ENCODE measurements around the gene PSORS1C2.
"Not testable (repeated sequence)": the region's sequence is repeated elsewhere in the genome, so short reads cannot be mapped to it uniquely, and the experiment has no call there.

Gene PSORS1C2

DNA sequence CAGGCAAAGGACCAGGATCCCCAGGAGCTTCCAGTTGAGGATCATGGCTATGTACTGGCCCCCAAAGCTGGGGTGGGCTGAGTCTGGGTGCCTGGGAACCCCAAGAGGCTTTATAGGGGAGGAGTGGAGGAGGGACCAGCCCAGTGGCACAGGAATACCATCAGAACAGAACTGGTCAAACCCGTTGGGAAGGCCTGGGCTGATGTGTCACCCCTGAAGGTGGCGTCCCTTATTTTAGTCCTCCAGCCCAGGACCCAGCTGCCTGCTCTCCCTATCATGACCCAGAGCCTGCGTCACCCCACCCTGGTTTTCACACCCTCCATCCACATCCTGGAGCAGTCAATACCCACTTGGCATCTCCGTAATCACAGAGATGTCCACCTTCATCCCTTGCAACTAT lies at the start of gene PSORS1C2:
PSORS1C2 (minus strand) TSS at position 85 of the 400 bp plus-strand sequence; CDS start at position 45, 40 bp downstream.
- no peak for DNase-seq (ENCODE audit: low read depth)

DNA sequence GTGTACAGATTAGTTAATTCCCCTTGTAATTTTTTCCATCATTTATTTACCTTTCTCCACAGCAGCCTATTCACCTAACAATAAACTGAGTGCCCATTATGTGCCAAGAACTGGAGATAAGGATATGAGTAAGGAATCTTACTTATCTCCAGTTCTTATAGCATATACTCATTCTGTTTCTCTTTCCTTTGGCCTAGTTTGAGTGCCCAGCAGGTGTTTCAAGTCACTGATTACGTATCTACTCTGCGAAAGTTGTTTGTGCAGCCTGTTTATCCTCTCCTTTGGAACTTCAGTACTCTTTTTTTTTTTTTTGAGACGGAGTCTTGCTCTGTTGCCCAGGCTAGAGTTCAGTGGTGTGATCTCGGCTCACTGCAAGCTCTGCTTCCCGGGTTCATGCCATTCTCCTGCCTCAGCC lies 48.9 kb upstream of the PSORS1C2 start:
- no peak for DNase-seq (ENCODE audit: low read depth)

DNA sequence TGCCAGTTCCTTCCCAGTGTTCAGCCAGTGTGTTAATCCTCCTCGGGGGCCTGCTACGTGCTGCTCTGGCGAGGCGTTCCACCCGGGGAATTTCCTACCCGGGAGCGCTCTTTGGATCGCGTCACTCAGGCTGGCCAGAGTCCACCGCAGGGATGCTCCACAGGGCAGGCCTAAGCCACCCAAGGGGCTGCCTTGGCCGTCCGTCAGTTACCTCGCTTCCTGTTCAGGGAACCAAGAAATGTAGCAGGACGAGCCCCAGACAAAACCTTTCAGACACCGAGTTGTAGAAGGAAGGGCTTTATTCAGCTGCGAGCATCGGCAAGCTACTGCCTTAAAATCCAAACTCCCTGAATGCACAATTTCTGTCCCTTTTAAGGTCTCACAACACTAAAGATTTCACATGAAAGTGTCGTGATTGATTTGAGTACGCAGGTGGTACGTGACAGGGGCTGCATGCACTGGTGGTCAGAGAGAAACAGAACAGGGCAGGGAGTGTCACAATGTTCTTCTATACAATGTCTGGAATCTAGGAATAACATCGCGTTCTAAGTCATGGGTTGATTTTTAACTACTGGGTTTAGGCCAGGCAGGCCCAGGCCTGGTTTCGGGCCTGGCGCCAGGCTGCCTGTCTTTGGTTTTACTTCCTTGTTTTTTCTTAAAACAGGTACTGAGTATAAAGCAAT lies 47.3 kb upstream of the PSORS1C2 start:
- DNase-seq (ENCODE audit: low read depth): no peak

DNA sequence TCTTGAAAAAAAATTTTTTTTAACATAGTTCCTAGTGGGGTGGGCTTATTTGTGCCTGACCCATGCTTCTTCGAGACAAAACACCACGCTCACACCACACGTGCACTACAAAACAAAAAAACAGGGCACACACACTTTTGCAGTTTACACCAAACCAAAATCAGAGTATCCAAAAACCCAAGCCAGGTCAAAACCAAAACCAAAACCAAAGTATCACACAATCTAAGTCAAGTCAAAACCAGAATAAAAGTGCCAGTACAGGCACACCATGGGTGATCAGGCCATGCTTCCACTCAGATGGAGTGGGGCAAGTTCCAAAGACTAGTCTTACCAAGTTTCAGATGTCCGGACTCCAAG lies 46.8 kb upstream of the PSORS1C2 start:
- DNase-seq (ENCODE audit: low read depth): not testable (repeated sequence)

DNA sequence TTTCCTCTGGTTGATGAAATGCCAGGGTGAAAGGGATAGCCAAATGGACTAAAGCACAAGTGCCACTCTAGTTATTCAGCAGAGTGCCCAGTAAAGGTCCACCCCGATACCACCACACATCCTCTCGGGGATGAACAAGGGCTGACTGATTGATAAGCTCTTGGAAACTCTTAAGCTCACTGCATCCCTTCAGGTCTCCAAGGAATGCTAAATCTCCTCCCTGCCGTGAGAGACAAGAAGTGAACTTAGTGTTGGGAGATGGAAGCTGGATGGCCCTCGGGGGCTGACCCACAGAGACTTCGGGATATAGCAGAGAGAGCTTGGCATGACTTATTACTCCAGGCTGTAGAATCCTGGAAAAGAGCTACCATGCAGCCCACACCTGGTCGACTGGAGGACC lies 45.0 kb upstream of the PSORS1C2 start:
- DNase-seq (ENCODE audit: low read depth): not testable (repeated sequence)

DNA sequence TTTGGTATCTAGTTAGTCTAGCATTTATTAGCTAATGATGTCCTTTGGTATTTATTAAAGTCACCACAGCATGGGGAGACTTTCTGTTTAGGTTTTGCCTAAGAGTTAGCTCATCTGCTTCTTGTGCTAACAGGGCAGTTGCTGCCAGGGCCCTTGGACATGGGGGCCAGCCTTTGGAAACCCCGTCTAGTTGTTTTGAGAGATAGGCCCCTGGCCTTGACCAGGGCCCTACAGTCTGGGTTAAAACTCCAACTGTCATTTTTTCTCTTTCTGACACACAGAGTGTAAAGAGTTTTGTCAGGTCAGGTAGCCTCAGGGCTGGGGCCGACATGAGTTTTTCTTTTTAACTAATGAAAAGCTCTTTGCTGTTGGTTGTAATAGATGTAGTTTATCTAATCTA lies 44.4 kb upstream of the PSORS1C2 start:
- DNase-seq (ENCODE audit: low read depth): not testable (repeated sequence)

DNA sequence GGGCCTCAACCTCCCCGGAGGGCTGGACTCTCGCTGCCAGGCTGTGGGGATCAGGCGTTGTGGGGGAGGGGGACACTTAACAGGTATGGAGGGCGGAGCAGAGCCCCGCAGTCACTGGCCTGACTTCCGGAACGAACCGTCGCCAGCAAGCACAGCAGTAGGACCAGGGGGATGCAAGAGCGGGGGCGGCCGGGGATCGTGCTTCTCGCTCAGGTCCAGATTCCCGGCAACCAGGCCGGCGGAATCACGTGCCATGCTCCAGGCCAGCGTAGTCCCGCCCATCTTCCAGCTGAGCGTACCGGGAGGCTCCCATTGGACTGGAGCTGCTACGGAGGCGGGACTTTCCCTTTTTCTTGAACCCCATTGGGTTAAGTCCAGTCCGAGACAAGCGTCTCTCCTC lies 41.6 kb upstream of the PSORS1C2 start:
- peak; percentile 48 for DNase-seq (ENCODE audit: low read depth)

DNA sequence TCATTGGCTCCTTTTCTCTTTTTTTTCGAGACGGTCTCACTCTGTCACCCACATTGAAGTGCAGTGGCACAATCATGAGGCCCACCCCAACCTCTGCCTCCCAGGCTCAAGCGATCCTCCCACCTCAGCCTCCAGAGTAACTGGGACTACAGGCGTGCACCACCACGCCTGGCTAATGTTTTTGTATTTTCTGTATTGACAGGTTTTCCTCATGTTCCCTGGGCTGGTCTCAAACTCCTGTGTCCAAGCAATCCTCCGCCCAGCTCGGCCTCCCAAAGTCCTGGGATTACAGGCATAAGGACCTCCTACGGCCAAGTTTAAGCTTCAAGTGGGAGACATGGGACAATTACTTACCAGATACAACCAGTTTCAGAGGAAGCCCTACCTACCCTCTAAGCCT lies 41.0 kb upstream of the PSORS1C2 start:
- no peak for DNase-seq (ENCODE audit: low read depth)

DNA sequence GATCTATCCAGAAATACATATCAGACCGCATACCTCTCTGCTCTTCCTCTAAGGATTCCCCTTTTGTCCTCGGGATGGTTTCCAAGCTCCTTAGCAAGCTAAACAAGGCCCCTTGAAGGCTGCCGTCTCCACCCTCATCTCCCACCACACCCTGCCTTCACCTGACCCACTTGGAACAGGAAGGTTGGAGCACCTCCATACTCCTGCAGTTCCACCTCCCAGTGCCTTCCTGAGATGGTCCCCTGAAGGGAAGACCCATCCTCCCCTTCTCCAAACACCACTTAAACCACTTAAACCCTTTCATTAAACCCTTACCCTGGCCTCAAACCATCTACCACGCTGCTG lies 40.1 kb upstream of the PSORS1C2 start:
- DNase-seq (ENCODE audit: low read depth): no peak

DNA sequence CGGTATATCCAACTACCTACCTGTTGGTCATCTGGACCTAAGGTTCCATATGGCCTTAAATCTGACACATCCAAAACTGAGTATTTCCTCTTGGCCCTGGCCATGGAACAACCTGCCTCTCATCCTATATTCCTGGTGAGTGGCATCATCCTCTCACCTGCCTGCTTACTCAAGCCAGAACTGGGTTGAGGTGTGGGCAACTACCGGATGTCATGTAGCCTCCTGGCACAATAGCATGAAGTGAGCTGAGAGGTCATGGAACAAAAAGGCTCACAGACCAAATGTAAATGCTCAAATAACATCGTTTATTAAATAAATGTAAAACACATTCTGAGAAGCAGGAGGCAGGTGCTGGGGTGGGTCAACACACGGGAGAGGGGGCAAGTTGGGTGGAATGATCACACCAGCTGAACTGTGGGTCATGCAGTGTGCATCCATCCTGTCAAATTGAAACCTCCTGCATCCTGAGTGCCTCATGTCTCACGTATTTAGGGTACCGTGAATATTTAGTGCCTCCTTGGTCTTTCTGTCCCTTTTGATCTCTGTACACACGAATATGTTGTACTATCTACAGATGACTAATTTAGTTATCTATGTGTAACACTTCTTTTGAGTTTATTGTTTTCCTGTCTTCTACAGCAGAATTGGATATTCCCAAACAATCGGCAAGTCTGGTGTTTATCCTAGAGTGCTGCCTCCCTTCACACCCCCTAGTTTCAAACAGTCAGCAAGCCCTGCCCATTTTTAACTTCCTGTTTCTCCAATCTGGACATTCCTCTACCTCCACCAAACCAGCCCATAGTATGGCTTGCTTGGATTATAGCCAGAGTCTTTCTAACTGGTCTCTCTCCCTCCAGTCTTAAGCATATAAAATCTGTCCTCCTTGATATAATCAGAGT lies 39.5 kb upstream of the PSORS1C2 start:
- no peak for DNase-seq (ENCODE audit: low read depth)

DNA sequence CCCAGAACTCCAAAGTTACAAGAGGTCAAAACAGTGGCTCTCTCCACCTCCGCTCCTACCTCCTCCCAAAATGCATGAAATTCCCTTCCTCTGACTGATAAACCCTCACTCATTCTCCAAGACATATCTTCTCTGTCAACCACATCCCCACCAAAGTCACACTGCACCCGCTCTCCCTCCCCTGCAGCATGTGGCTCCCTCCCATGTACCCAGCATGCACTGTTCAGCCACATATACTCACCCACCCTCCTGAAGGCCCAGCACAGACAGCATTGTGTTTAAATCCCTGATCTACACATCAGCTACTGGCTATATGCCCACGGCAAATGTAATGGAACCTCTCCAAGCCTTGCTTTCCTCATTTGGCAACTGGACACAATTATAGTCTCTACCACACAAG lies 37.1 kb upstream of the PSORS1C2 start:
- no peak for DNase-seq (ENCODE audit: low read depth)

DNA sequence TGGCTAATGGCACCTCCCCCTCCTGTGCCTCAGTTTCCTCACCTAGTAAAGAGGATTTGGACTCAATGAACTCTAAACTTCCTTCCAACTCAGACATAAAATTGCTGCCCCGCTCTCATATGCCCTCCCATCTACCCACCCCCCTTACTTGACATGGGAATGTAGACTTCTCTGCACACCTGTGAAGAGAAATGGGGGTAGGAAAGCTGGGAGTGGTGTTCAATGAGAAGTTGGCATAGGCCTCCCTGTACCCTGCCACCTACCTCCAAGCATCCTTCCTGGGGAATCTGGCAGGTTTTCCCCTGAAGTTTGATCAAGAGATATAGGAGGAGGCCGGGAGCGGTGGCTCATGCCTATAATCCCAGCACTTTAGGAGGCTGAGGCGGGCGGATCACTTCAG lies 35.5 kb upstream of the PSORS1C2 start:
- DNase-seq (ENCODE audit: low read depth): no peak

DNA sequence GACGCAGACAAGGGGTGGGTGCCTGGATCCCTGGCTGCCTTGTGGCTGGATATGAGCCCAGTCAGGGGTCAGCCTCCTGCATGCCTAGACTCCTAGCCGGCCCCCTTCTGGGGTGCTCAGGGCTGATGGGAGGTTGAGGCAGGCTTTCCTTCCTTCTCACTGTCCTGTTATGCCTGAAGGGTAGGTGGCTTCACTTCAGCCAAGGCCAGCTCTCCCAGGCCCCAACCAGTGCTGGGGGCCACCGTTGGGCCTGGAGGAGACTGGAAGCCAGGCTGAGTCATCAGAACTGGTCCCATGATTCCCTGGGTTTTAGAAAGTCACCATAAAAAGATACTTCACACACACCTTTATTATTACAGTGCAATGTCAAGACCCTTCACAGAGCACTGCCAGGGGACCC lies 34.5 kb upstream of the PSORS1C2 start:
- no peak for DNase-seq (ENCODE audit: low read depth)

DNA sequence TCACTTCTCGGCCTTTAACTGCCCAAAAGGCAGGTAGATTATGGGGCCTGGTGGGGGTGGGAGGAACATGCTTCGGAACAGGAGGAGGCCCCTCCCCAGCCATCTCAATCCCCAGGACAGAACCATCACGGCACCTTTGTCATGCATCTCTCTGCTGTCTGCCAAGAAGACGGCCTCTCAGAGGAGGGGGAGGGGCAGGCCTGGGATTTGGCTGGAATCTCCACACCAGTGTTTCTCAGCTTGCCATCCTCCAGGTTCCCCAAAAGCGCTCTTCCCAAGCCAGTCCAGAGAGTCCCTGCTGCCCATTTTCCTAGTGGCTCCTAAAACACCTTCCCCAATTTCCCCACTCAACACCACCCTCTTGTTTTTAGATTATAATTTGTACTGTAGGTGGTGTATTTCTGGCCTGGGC lies 34.1 kb upstream of the PSORS1C2 start:
- no peak for DNase-seq (ENCODE audit: low read depth)

DNA sequence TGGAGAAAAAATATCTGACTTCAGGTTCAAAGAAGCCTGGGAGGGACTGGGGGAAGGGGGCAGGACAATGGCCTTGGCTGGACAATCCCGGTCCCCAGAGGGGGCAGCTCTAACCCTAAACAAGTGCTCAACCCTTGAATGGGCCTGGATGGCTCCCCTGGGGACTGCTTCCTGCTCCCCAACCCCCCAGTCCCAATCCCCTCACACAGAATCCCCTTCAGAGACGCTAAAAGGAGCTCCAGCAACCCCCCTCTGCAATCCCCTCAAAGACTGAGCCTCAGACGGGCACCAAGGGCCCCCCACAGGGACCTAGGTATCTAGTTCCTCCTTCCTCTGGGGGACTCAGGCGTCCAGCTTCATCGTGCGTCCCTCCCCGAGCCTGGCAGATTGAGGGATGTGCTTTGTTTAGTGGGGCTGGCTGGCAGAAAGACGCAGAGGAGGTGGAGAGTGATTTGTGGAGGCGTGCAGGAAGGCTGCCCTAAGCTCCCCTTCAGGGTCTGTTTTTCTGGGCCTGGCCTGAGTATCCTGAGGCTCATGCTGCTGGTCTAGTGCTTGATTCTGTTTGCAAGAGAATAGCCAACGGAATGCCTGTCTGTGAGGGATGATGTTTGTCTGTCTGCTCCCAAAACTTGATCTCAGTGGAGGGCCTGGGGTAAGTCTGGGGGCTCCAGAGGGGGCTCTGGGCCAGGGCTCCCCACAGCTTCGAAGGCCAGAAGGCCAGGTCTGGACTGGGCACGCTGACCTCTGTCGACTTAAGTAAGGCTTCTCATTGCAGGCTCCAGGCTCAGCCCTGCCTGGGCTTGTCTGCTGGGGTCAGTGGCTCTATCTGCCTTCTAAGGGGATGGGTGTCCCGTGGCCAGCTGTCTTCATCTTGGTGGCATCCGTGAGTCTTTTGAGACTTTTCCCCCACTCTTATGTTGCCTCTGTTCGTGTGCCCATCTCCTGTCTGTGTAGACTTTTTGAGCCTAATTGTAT lies 33.4 kb upstream of the PSORS1C2 start:
- no peak for DNase-seq (ENCODE audit: low read depth)

DNA sequence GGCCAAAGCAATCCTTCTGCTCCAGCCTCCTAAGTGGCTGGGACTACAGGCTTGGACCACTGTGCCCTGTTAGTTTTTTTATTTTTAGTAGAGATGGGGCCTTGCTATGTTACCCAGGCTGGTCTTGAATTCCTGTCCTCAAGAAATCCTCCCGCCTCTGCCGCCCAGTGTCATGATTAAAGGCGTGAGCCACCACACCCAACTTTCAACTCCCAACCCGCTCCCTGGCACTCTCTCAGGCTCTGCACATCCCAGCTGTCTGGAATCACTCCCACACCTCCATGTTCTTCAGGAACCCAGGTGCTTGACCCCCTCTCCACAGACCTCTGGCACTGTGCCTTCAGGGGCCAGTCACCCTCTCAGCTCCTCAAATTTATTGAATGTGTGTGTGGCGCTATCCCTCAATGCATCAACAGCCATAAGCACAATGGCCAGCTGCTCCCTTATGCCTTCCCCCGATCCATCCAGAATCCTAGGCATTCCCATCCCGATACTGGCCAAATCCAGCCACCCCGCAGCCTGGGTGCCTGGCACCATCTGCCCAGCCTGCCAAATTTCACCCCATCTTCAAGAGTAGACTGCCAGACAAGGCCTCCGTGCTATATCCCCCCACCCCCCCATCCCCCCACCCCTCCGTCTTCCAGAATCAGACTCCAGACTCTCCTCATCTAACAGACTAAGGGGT lies 32.3 kb upstream of the PSORS1C2 start:
- no peak for DNase-seq (ENCODE audit: low read depth)

DNA sequence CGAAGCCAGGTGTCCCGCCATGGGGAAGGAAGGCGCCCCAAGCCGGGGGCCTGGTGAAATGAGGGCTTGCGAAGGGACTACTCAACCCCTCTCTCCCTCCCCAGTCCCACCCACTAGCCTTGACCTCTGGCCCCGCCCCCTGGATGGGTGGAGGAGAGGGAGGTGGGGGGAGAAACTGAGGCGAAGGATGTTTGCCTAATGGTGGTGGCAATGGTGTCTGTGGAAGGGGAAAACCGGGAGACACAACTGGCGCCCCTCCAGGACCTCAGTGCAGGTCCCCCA lies 31.7 kb upstream of the PSORS1C2 start, which contains the start of gene POU5F1:
POU5F1 (minus strand) TSS at position 83 of the 282 bp plus-strand sequence; CDS start at position 21, 62 bp downstream.
- DNase-seq (ENCODE audit: low read depth): no peak

DNA sequence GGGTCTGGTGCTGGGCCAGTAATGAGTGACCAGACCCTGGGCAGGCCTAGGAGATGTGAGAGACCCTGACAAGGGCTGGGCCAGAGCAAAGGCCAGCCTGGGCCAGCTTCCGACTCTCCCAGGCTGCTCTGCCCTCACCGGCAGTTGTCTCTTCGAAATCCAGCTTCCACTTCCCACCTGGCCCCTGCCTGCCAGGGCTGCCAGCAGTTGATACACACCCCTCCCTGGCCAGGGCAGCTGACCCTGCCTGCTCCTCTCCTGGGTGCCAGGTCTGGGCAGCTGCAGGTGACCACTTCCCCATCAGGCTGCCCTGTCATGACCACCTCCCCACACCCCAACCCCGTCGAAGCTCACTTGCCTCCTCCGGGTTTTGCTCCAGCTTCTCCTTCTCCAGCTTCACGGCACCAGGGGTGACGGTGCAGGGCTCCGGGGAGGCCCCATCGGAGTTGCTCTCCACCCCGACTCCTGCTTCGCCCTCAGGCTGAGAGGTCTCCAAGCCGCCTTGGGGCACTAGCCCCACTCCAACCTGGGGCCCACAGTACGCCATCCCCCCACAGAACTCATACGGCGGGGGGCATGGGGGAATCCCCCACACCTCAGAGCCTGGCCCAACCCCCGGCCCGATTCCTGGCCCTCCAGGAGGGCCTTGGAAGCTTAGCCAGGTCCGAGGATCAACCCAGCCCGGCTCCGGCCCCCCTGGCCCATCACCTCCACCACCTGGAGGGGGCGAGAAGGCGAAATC lies 31.2 kb upstream of the PSORS1C2 start:
- DNase-seq (ENCODE audit: low read depth): not testable (repeated sequence)

DNA sequence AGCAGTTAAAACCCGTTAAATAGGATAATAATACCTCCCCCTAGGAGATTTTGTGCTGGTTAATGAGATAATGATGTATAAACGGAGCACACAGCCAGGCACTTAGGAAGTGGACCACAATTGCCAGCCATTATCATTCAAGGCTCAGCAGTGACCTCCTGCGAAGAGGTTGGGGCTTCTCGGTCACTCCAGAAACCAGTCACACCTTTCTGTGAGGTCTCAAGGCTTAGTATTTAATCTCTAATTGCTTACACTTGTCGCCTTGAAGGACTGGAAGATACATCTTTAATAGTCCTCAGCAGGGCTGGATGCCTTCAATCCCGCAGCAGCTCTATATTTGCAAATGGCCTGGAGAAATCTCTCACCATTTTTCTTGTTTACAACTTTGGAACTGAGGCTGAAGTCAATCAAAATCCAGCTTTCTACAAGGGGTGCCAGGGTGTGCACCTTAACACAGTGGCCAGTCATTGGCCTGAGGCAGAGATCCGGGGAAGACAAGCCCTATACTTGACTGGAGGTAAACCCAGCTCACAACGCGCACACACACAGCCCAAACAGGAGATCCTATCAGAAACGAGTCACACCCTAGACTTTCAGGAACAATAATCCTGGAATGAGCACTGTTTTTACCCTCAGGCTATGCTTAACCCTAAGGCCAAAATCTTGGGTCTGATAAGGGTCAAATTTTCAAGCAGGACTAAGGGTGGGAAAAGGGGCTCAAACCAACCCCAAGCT lies 30.4 kb upstream of the PSORS1C2 start:
- DNase-seq (ENCODE audit: low read depth): no peak

DNA sequence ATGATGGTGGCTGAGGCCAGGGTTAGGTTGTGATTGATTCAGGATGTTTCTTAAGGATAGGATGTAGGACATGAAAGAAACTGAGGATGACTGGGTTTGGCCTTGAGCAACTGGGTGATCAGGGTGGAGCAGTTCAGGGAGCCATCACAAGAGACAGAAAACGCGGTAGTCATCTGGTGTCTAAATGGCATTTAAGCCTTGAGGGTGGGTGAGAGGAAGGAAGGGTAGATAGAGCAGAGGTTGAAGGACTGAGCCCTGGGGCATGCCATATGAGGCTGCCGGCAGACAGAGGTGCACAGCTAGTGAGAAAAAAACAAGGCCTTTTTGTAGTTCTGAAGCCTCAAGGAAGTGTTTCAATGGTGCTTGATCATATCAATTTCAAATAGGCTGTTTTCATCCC lies 29.7 kb upstream of the PSORS1C2 start:
- DNase-seq (ENCODE audit: low read depth): no peak

Measured in activated T-cell treated with anti-CD3 and anti-CD28 coated beads for 24 hours (primary cell).